GM21447 (cell line): ENCODE results near the gene SCN8A.

ENCODE experiments used
- ATAC-seq: cut with Tn5 transposase; IDR thresholded peaks from one replicate; pipeline ENCODE4 v1.9.1; 2021; ENCODE audit not compliant: unreplicated experiment

The SCN8A gene

DNA sequence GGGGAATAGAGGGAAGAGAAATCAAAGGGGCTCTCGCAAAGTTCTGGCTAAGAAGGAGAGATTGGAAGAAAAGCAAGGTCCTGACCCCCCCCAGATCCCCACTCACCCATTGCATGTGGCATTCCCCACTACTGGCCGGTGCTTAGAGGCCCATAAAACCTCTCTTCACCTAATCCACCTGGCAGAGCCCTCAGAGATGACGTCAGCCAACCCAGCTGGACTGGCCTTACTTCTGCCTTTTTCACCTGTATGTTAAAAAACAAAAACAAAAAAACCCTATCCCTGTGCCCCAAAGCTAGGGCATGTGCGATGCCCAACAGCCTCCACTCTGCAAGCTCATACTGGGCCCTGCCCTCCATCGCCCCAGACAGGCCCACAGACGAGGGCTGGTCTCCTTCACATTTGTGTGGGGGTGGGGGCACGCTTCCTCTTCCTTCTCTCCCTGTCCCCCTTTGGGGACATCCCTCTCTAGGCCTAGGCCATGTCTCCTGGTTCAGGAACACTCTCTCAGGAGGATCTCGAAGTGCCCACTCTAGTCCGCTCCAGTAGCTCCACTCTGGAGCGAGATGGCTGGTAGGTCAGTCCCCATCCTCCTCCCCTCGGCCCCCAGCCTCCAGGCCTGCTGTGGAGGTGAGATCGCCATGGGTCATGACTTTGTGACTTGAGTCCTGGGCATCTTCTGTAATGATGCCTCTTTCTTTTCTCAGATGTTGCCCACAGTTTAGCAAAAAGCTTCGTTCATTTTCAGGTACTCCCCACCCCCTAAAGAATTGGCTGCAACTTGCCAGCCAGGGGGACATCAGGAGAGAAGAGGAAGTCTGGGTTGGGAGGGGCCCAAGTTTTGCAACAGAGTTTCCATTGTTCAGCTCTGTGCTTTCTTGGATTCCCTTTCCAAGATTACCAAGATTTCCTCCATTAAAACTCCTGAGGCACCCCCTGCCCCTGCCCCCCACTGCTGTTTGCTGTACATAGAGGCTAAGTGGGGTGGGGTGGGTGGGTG, 220.5 kb downstream of the SCN8A start:
- no peak for ATAC-seq

DNA sequence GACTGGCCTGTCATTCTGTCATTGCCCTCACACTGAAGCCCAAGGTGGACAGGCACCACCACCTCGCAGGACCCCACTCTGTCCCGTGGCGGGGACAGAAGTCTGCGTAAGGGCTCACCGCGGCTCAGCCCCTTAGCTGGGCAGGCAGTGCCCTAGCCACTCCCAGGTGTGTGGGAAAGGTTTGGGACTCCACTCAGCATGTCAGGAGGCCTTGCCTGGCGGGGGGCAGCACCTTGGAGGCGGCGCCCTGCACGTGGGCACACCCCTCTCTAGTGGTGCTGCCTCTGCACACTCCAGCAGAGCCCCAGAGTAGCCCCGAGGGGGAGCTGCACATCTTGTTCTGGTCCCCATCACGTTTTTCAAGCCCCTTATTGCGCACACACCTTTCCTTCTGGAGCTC, 221.8 kb downstream of the SCN8A start:
- no peak for ATAC-seq

DNA sequence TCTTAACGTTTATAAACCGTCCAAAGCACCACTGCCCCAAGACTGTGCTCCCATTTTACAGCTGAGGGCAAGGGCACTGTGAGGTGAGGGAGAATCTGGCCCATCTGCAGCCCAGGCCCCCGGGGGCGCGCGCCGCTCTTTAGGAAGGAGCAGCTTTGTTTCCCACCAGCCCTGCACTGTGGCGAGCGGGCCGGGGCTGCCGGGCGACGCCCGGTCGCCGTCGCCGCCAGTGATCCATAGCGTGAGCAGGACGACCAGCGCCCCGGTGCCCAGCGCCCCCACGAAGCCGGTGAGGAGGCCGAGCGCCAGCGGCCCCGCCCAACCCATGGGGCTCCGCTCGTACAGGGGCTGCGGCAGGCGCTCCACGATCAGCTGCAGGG, 222.9 kb downstream of the SCN8A start:
- ATAC-seq, result no peak

DNA sequence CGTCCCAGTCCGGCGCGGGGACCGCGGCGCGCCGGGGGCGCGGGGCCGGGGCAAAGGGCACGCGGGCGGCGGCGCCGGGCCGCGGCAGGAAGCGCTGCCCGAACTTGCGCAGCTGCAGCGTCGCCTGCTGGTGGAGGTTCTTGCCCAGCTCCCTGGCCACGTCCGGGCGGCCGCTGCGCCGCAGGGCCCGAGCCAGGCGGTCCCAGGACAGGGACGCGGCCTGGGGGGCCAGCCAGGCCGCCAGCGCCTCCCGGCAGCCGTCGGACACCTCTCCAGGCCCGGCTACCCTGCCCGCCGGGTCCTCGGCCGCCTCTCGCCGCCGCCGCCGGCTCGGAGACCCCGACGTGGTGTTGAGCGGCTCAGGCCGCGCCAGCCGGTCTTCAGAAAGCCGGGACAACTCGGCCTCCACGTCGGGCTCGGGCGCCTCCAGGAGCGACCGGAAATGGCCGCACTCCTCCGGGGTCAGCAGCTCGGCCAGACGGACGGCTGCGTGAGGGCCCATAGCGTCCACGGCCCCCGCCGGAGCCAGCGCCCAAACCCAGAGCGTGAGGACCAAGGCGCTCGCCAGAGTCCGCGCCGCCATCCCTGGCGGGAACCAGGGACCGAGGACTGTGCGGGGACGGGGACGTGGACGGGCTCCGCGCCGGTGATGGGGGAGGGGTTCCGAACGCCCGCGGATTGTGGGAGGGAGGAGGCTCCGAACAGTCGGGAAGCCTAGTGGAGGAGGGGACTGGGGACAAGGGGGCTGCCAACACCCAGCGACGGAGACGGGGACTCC, 223.5 kb downstream of the SCN8A start:
- no peak for ATAC-seq

DNA sequence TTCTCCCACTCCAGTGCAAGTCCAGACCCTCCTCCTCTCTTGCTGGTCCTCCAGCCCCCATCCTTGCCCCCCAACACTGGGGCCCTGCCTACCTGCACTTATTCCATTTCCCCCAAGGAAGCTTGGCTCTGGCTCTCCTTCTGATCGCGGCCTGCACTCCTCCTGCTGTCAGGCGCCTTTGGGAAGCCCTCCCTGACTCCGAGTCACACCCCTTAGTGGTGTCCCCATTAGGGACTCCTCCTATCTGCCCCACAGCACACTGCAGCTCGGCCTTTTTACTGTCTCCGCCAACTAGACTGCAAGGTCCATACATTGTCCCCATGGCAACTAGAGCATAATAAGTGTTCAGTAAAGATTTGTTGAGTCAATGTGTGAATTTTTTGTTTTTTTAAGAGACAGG, 224.5 kb downstream of the SCN8A start:
- no peak for ATAC-seq

DNA sequence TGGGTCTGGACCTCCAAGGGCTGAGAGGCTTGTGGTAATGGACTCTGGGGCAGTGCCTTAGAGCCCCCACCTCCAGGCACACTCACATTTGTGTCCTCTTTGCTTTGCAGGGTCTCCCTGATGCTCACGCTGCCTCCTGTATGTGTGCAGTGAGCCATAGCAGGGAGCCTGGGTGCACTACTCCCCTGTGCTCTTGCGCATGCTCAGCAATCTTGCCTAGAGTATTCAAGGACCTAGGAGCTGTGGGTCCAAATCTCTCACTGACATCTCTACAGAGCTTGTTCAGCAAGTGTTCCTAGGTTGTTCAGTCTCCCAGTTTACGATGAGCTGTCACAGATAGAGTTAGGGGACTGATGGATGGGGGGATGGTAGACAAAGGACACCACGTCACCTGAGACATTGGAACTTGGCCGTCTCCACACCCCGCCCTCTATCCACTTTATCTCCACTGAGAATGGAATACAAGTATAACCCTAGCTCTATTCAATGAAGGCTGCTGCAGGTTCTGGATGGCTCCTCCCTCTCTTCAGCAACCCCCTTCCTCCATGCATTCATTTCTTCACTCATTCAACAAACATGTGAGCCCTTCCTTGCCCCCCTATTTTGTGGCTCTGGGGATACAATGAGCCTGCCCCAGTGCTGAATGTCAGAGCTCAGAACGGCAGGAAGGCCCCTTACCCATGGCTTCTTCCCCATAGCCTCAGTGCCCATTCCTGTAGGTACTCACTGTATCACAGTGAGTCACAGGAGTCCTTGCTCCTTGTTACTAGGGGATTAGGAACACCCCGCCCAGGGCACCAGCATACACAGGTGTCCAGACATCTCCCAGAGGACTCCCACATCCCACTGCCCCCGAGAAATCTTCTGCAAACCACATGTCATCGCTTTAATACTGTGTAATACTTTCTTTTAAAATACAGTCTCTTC, 226.3 kb downstream of the SCN8A start:
- ATAC-seq, result no peak

DNA sequence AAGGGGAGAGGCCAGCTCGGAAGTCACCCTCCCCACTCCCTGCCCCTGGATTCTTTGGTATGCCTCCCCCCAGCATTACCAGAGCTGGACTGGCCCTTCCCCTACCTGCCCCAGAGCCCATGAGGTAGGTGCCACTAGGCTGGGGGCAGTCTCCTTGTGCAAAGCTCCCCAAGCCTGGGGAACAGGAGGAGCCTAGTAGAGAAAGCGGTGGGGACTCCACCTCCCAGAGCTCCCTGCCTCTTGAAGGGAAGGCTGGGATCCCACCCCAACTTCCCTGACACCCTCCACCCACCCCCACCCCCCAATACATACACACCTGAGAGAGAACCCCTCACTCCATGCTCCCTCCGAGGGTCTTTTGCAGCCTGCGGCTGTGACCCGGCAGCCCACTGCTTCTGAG, 227.1 kb downstream of the SCN8A start:
- ATAC-seq, result no peak

DNA sequence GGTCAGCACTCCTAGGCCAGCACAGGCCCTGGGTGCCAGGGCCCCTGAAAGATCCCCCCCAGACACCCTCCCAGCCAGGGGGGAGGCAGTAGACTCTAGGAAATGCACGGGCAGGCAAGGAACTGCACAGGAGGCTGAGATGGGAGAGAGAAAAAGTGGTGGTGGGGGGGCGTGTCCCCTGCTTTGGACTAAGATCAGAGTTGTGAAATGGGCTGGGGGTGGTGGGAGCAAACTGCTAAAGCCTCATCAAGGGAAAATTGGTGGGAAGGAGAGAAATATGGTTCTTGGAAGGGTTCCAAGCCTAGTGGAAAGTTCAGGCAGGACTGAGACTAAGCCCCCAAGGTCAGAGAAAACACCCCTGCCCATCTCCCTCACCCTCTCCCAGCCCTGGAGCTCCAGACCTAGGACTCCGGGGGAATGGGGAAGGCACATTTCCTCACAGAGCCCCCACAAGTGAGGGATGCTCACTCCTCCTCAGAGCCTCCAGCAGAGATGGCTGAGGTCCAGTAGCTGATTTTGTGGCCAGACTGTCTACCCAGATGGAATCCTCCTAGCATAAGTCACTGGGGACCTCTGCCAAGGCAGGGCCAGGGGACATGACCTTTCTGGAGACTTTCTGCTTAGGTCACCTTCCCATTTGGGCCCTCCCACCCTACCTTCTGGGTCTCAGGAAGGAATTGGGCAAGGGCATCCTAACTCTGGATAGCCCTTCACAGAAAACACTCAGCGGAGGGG, 227.7 kb downstream of the SCN8A start:
- no peak for ATAC-seq

DNA sequence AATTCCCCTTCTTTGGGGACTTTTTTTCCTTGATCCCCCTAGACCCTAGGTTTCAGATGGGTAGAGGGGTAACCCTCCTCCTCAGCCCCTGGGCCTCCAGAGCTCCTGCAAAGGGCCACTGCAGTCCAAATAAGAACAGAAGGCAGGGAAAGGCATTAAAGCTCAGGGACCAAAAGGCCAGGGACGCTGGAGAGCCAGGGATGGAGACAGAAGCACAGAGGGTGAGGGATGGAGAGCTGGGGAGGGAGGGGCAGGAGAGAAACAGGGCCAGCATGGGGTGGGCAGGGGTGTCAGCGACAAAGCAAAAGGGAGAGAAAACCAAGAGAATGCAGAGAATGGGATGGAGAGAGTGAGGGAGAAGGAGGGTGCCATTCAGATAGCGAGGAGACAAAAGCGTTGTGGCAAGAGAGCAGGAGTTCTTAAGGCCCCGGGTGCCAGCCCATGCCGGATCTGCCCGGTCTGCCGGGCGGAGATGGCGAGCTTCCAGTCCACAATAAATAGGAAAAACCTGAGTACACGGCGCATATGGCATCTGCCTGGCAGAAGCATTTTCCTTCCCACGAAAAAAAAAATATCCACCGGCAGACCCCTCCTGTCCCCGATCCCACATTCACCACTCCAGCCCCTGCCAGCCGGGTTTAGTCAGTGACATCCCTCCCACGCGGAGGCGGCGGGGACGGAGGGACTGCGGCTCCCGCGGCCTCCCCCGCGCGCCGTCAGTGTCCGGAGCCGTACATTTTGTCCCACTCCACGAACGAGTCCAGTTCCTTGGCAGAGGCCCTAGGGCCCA, 228.9 kb downstream of the SCN8A start:
- ATAC-seq, result no peak

DNA sequence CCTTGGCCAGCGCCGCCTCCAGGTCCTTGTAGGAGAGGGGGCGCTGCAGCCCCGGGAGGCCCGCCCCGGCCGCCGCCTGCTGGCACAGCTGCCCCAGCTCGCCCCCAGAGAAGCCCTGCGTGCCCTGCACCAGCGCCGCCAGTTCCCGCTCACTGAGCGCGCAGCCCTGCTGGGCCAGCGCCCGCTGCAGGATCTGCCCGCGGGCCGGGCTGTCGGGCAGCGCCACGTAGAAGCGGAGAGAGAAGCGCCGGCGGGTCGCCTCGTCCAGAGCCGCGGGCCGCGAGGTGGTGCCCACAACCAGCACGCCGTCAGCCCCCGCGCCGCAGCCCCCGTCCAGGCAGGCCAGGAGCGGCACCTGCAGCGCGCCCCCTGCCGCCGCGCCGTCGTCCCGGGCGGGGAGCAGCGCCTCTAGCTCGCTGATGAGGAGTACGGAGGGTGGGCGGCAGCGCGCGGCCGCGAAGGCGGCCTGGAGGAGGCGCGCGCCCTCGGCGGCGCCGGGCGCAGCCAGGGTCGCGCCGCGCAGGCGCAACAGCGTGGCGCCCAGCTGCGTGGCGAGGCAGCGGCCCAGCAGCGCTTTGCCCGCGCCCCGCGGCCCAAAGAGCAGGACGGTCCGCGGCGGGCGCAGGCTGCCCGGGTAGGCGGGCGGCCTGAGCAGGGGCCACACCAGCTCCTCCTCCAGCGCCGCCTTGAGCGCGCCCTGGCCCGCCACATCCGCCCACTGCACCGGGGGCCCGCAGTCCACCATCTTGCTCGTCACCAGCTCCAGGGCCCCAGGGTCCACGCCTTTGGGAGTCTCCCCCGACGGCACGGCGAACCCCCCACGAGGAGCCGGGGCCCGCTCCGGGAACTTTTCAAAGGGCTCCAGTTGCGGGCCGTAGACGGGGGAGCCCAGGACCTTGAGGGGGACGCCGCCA, 229.8 kb downstream of the SCN8A start:
- ATAC-seq, result no peak

DNA sequence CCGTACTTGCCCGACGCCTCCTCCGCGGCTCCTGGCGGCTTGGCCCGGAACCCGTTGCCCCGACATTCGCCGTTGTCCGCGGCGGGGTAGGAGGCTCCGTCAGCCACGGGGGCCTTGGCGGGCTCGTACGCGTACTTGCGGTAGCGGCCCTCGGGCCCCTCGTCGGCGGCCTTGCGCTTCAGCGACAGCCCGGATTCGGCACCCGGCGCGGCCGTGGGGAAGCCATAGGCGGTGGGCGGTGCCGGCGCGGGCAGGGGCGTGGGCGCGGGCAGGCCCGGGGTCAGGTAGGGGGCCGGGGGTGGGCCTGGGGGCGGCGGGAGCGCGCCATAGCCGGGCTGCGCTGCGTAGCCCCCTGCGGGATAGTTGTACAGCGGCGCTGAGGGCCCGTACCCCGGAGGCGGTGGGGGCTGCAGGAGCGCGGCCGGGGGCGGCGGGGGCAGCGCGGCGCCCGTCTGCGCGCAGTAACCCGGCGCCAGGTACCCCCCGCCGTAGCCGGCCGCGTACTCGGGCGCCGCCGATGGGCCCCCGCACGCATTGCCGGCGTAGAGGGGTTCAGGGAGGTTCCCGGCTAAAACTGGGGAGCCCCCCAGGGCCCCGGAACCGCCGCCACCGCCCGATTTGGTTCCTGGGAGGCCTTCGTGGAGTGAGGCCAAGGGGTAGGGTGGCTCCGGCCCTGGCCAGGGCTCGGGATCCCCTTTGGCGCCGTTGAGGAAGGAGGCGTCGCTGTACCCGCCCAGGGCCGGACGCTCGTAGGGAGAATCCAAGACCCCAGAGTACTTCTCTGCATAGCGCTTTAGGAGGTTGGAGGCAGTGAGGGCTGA, 230.6 kb downstream of the SCN8A start:
- ATAC-seq, result no peak

DNA sequence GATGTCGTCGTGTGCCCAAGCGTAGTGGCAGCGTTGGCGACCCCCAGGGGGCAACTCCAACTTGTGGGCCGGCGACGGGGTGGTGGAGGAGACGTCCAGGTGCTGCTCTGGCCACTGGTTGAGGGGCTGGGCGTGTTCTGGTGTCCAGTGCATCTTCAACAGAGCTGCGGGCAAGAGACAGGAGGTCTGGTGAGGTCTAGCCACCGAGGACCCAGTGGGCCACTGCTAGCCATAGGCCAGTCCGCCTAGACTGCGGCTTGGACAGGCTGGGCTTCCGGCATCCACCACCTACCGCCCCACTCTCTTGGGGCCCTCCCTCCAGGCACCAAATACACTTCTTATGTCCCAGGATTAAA, 231.2 kb downstream of the SCN8A start:
- no peak for ATAC-seq

DNA sequence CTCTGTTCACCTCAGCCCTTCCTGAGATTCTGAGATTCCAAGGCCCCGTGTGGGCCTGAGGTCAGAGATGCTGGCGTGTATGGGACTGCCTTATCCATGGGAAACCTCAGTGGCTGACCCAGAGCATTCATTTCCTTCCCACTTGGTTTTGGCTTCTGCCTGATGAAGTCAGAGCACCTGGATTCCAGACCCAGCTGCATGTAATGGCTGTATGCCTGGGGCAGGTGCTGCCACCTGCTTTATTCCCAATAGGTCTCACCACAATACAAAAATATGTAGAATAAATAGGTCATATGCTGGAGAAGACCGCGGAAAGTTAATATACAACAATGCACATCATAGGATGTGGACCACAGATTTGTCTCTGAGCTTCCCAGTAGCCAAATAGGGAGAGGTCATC, 231.9 kb downstream of the SCN8A start:
- no peak for ATAC-seq

DNA sequence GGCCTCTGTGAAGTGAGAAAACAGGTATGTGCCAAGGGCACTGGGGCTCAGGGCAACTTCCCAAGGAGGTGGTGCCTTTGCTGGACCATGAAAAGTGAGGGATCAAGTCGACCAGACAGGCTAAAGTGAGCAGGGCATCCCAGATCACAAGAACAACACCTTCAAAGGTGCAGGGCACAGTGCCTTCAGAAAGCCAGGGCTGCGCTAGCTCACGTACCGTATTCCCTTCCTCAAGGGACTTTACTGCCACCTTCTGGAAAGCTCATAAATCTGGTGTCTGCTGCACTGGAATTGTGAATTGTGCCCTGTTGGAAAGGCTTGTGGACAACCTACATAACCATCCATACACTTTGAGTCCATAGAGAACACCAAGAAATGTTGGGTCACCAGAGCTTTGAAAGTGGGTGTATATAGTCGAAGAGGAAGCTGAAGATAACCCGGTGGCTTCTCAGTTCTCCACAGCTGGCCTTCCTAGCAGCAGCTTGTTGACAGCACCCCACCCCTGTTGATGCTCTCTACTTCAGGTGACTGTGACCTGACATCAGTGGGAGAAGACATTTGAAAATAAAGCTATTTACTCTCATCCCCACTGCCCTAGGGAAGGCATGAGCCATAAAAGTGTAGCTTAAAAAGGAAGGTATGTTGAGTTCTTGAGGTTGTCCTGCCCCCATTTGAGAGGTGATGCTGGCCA, 233.0 kb downstream of the SCN8A start:
- no peak for ATAC-seq

DNA sequence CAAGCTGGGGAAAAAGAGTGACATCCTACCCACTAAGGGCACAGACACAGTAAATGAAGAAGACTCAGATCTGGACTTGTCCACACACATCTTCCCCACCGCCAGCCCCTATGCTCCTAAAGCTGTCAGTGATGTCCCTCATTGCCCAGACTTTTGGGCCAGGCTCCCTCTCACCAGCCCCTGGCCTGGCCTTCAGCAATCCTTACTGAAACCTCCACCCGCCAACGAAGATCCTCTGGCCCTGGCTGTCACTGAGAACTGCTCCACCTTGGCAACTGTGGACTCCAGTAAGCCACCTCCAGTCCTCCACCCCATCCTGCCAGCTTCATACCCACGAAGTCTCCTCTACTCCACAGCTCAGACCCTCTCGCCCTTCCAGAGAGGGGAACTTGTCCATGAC, 234.2 kb downstream of the SCN8A start:
- no peak for ATAC-seq

DNA sequence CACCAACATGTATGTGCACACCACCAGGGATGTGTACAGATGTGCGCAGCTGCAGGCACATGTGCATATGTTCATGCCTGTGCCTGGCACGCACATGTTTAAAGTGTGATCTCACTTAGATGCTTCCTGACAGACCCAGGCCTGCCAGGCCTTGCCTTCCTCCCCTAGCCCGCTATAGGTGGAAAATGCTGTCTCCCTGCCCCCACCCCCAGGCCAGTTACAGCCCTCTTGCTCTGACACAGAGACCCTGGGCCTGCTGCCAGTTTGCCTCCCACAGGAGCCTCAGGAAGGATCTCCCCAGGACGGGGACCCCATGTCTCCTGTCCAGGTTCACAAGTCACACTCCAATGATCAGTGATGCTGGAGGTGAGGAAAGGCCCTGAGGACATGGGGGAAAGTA, 235.8 kb downstream of the SCN8A start:
- ATAC-seq, result no peak
